GM18907 (cell line): ENCODE results near the gene ZBED3.
"Not testable (repeated sequence)": the region's sequence is repeated elsewhere in the genome, so short reads cannot be mapped to it uniquely, and the experiment has no call there.

Source experiments
- ATAC-seq: cut with Tn5 transposase; IDR thresholded peaks from one replicate; pipeline ENCODE4 v1.9.1; 2021; ENCODE audit warnings: mild to moderate bottlenecking, moderate library complexity; ENCODE audit not compliant: unreplicated experiment

ZBED3 gene, protein sequence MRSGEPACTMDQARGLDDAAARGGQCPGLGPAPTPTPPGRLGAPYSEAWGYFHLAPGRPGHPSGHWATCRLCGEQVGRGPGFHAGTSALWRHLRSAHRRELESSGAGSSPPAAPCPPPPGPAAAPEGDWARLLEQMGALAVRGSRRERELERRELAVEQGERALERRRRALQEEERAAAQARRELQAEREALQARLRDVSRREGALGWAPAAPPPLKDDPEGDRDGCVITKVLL

DNA sequence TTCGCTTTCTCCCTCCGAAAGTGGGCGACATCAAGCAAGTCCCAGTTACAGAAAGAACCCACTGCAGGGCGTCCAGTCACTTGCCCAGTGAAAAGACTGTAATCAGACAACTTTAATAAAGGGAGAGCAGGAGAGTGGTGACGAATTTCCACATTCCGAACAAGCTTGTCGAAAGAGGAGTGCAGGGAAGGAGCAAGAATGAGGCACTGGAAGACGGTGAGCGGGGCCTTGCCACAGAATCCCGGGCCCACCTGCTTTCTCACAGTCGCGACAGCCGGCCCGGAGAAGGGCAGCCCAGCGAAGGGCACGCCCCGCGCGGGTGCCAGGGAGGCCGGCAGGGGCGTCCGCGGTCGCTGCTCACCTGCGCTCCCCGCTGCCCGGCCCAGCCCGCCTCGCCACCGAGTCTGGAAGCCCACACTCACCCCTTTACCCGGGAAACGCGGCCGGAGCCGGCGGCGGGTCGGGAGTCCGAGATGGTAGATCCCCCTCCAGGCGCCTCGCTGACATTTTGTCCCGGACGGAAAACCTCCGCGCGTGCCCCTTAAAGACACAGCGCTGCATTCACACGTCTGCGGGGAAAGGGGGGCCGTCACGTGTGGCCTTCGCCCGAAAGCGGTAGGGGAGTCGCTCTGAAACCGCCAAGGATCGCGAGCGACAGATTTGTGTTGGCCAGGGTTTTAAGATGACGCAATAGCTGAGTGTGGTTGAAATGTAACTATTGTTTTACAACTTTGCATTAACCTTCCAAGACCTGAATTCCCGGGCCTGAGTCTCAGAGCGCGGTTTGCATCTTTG lies at the start of gene ZBED3:
Gene ZBED3 (minus strand): TSS at position 597 of the 795 bp plus-strand sequence. CDS start 9,407 bp downstream, outside the sequence.
- ATAC-seq, result peak; percentile 74

DNA sequence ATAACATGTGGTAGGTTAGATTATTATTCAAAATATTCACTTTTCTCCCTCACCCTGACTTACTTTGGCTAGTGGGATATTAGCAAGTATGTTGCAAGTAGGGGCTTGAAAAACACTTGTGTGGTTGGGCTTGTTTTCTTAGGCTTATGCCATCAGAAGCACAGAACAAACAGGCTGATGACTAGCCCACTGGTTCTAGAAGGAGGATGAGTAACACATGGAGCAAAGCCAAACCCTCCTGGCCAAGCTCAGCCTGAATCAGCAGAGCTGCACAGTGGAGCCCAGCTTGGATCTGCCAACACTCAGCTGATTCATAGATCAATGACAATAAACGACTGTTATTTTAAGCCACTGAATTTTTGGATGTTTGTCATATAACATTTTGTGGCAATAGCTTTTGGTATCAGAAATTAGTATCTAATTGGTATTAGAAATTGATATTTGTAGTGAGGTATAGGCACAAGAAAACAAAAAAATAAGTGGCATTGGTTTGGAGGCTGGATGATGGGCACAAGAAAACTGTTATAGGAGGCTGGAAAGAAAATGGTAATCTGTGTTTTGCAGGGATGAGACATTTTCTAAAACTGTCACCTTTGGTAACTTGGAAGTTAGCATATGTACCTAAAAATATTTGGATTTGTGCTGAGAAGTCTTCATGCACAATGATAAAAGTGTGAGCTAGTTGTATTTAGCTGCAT lies 46.1 kb upstream of the ZBED3 start:
- no peak for ATAC-seq

DNA sequence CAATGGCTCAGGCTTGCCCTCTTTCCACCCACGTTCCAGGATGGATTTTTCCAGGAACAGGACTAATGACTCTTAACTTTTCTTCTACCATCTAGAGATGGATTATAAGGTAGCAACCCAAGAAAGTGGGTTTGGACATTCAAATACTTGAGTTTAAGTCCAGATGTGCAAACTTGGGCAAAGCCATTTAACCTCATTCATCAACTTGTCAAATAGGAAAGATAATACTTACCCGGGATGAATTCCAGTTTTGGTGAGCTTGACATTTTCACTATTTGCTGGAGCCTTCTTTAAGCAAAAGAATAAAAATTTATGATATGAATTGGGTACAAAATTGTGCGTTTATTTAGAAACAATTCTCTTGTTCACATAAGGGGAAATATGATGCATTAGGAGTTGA lies 44.3 kb upstream of the ZBED3 start:
- ATAC-seq, result no peak

DNA sequence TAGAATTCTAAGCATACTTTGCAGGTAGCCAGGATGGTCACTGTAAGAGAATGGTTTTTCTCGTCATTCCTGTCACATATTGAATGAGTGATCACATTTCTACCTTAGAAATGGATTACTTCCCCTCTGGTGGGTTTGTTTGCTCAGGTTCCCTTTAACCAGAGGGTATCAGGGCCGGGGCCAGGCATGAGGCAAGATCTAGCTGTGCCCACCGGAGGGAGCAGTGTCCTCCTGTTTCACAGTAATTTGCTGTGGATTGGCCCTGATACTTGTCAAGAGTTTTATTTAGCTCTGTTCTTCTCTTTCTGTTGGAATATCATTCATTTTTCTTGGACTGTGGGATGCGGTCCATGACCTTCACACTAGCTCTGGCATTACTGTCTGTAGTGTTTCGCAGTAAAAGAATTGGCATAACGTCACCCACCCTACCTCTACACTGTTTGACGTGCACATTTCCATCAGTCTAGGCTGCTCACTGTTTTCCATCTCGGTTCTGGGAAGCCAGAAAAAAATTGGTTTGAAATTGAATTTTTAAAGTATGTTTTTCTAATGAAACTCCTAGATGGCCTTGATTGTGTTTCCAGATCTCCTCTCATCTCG lies 42.4 kb upstream of the ZBED3 start:
- ATAC-seq, result no peak

DNA sequence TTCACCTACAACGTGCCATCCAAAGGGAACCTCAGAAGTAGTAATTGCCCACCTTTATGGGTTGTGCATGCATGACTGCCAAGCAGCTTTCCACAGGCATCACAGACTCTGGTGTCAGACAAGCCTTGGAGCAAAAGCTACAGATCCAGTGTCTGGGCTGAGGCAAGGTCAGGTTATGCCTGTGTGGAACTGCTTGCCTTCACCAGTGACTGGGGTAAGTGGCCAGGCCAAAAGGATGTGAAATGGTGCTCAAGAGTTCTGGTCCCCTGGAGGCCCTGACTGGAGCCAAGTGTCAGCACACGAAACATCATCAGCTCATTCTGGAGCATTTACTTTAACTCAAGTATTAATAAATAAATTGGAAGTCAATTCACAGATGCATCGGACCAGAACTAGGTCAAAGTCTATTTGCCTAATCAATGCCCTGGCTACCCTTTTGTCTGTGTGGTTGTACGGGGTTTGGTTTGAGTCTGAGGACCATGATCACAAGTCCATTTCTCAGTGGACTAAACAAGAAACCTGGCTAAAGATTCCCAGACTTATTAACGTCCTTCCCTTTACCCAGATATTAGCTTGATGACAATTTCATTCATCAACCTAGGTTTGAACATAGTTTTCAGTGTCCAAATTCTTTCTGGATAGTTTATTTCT lies 41.5 kb upstream of the ZBED3 start:
- ATAC-seq, result no peak

DNA sequence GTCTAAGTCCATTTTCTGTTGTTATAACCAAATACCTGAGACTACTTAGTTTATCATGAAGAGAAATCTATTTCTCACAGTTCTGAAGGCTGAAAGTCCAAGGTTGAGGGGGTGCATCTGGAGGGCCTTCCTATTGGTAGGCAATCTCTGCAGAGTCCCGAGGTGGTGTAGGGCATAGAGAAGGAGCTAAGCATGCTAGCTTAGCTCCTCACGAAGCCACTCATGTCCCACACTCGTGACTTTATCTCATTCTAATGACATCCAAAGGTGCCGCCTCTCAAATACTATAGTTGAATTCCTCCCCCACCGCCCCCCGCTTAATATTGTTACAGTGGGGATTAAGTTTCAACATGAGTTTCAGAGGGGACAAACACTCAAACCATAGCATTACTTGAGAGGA lies 36.0 kb upstream of the ZBED3 start:
- ATAC-seq, result no peak

DNA sequence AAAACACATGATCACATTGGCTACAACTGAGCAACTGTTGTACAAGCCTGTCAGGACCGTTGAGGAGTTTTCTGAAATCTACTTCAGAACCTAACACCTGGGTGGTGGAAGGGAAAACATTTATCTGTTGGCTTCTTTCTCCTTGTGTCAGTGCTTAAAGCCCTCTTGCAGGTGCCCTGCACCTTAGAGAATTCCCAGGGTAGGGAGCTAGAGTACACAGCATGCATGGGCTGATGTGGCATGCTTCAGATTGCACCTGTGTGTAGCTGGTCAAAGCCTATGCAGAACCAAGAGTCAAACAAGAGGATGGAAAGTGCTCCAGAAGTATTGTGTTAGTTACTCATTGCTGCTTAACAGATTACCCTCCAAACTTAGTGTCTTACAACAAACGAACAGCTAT lies 33.6 kb upstream of the ZBED3 start:
- ATAC-seq, result no peak

DNA sequence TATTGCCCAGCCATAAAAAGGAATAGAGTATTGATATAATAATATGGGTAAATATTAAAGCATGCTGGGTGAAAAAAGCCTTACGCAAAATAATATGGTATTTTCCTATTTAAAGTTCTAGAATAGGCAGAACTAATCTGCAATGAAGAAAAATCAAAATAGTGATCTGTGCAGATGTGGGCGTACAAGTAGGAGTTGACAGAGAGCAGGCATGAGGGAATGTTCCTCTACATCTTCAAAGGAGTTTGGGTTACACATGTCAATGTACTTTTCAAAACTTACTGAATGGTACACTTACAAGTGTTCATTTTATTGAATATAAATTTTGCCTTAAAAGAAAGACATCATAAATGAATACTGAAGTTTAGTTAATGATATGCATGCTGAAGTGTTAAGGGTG lies 33.0 kb upstream of the ZBED3 start:
- no peak for ATAC-seq

DNA sequence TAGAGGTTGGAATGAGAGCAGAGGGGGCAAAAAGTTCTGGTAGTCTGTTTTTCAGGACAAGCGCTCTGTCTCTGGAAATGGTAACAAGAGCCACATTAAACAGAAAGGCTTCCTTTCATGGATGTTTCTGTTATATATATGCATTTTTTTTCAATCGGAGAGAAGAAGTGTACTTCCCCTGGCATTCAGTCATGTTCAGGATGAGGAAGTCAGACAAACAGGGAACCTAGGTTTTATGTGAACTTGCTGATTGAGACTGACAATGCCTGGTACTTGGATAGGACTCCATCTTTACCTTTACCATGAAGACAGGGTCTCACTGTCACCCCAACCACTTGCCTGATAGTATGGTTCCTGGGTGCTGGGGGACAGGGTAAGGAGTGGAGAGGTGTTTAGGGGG lies 30.1 kb upstream of the ZBED3 start:
- no peak for ATAC-seq

DNA sequence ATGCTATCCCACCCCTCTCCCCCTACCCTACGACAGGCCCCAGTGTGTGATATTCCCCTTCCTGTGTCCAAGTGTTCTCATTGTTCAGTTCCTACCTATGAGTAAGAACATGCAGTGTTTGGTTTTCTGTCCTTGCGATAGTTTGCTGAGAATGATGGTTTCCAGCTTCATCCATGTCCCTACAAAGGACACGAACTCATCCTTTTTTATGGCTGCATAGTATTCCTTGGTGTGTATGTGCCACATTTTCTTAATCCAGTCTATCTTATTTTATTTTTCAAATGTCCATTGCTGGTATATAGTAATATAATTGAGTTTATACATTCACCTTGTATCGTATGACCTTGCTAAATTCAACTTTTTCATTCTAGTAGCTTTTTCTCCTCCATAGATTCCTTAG lies 19.9 kb upstream of the ZBED3 start:
- not testable (repeated sequence) for ATAC-seq

DNA sequence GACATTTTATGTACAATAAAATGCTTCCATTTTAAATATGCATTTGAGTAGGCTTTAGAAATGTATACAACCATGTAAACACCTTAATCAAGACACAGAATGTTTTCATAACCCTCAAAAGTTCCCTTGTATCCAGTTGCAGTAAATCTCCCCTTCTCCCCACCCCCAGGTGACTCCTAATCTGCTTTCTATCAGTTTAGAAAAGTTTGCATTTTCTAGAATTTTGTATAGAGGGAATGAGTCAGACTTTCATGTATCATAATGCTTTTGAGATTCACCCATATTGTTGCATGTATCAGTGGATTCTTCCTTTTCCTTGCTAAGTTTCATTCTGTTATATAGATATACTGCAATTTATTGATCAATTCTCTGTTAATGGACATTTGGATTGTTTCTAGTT lies 17.7 kb upstream of the ZBED3 start:
- no peak for ATAC-seq

DNA sequence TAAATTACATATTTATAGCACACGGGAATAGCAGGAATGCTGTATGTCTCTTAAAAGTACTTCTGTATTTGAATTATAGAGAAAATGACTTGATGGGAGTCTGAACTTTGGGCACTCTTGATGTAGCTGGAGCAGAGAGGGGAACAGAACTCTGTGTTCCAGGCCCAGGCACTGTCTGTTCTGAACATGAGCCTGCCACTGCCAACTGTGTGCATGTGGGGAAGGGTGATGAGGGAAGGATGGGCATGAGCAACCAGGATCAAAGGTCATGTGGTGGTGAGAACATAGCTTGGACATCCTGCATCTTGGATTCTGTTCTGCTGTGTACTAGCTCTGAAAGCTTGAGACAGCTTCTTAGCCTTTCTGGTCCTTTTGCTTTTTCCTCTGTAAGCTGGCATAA lies 16.4 kb upstream of the ZBED3 start:
- ATAC-seq, result no peak

DNA sequence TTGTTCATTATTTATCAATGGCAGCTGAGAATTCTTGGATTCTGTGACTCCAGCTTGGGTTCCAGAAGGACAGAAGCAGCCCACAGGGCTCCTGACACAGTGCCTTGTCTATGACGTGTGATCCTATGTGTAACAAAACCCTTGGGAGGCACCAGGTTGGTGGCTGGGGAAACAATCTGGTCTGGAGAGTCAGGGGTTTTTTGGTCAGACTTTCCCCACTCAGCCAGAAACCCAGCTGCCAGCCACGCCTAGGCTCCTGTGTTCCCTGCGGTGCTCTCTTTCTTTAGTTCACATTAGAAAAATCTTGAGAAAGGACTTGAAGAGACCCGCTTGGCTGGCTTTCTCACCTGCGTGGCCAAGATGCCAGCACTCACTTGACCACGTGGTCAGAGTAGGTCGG lies 15.5 kb upstream of the ZBED3 start:
- ATAC-seq, result no peak

DNA sequence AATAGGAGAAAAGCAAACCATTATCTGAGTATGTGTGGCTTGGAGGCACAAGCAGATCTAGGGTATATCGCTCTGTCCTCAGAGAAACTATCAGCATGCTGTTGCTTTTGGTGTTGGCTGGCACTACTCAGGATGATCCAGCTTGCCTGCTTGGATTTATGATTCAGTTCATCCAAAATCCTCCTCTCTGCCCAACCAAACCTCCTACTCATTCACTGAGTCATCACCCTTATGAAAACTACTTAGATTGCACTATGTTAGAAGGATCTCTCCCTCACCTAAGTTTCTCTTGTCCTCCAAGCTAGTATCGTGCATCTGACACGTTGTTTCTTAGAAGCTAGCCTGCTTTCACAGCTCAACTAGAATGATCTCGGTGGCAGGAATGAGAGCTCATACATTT lies 14.2 kb upstream of the ZBED3 start:
- ATAC-seq, result no peak

DNA sequence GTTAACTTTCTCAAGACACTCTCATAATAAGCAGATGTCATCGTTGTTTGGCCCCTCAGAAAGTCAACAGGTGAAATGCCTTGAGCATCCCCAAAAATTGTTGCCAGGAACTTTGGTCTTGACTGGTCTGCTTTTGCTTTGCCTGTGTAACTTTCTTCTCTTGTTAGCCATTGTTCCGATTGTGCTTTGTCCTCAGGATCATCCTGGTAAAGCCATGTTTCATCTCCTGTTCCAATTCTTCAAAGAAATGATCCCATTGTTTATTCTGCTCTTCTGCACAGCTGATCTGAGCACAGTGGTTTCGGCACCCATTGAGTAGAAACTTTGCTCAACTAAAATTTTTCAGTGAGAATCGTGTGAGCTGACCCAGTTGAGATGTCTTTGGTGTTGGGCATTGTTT lies 8.1 kb upstream of the ZBED3 start:
- no peak for ATAC-seq

DNA sequence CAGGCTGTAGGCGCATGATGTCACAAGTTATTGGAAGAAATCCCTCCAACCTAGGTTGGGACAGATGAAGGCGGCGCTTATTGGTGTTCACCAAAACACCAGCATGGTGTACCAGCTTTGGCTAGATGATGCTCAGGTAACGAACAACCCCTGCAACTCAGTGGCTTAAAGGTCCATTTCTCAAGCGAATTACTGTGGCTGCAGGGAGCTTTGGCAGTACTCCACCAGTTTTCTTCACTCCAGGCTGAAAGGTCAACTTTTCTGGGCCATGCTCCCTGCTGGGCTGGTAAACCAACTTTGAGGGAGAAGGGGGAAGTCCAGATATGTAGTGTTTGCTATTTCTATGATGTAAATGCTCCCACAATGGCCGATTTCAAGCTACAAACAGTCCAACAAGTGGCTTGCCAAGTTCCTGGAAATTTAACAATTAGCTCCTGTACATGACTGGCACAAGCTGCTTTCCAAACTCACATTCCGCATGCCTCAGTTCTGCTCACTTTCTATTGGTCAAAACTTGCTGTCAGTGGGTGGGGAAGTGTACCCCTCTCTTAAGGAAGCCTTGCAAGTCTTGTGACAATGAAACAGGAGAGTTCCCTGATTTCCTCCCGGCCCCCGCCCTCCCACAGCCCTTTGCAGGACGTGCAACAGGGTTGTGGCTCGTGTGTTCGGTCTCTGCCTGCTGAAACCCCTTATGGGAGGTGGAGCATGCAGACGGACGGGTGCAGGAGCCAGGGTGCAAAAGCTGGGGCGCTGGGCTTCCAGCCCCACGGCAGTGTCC lies 588 bp upstream of the ZBED3 start:
- ATAC-seq, result no peak

DNA sequence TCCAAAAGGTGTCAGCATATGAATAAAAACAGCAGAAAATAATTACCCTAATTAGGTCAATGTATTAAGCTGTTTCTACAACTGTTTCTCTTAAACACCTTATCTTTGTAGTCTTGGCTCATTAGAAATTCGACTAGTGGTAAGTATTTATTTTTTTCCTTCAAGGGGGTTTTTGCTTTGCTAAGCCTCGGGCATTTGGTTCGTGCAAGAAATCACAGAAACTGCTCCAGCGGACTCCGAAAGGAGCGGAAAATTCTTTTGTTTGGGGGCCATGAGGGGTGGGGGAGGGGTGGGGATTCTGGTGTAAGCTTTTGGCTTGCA lies 757 bp downstream of the ZBED3 start:
- ATAC-seq, result no peak

DNA sequence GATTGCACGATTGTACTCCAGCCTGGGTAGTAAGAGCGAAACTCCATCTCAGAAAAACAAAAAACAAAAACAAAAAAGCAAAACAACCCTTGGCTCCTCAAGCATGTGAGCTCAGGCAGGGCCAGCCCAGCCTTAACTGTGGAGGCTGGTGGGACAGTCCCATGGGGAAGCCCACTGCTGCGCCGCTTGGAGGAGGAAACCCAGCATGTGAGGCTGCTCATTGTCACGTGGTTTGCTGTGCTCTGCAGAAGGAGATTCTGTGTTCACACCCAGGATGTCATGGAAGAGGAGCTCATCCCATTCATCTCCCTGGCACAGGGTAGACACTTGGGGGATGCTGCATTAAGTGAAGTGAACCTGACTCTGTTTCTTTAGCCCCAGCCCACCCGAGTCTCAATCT lies 4.0 kb downstream of the ZBED3 start:
- no peak for ATAC-seq

DNA sequence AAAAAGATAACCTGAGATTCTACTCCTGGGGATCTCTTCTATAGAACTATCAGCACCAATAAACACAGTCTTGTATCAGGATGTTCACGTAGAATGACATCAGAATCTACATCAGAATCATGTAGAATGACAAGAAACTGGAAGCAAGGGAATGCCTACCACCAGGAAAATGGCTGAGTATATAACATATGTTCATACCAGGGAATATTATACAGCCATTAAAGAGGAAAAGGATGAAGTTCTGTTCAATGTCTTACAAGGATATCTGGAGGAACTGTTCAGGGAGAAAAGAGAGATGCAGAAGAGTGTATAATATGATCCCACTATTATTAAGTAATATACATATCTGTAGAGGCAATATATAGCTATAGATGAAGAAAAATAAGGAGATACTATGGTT lies 4.8 kb downstream of the ZBED3 start:
- no peak for ATAC-seq

DNA sequence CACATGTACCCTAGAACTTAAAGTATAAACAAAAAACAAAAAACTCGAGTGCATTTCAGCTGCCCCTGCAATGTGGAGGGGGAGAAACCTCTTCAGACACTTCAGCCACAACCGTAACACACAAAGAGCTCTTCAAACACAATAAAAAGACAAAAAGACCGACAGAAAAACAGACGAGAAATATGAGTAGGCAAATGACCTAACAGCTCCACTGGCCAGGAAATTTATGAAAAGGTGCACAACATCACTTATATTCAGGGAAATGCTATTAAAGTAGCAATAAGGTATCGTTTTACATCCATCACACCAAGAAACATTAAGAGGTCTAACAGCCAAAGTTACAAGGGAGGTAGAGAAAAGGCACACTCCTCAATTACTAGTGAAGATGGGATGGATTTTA lies 6.2 kb downstream of the ZBED3 start:
- no peak for ATAC-seq

DNA sequence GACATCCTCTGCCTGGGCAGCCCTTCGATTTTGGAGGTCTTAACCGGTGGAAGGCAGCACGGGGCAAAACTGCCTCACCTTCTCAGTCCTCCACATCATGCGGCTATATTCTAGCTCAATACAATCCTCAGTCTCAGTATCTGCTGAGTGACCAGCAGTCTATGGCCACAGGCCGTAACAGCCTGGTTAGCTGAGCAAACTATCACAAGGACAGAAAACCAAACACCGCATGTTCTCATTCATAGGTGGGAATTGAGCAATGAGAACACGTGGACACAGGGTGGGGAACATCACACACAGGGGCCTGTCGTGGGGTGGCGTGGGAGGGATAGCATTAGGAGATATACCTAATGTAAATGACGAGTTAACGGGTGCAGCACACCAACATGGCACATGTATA lies 6.6 kb downstream of the ZBED3 start:
- not testable (repeated sequence) for ATAC-seq
